Right atrium auricular region (tissue), 2 donors: ENCODE measurements around the gene CADPS. TPM values are rescaled to one million over a fixed set of nuclear protein-coding genes. Genes with fewer than 3 reads are reported as not detected.

ENCODE experiments used
- DNase-seq: peaks from one replicate; pipeline ENCODE4 v3.0.0-alpha.2; 2019; ENCODE audit warnings: low spot score
- H3K27ac ChIP-seq, 2 donors: fragments of 200-600 bp; sonication (generic); 1 replicate in 1 of 2; 2 replicates in 1 of 2; pipeline ENCODE4 v1.5.1; 2016 to 2019
- H3K27me3 ChIP-seq, 2 donors: fragments of 200-600 bp; sonication (generic); one replicate each; pipeline versions ENCODE4 v1.5.1 to v1.6.0; 2017 to 2019
- H3K36me3 ChIP-seq: fragments of 200-600 bp; sonication (generic); one replicate; pipeline ENCODE4 v1.5.1; 2016
- H3K4me1 ChIP-seq, 2 donors: fragments of 200-600 bp; sonication (generic); one replicate each; pipeline versions ENCODE4 v1.5.1 to v1.6.0; 2017 to 2019
- H3K4me3 ChIP-seq, 2 donors: fragments of 200-600 bp; sonication (generic); 1 replicate in 1 of 2; 2 replicates in 1 of 2; pipeline ENCODE4 v1.5.1; 2017 to 2019; ENCODE audit warnings: mild to moderate bottlenecking in 1 of 2, moderate library complexity in 1 of 2
- H3K9me3 ChIP-seq, 2 donors: fragments of 200-600 bp; sonication (generic); one replicate each; pipeline ENCODE4 v1.5.1; 2019
- CTCF ChIP-seq, 2 donors: fragments of 200-600 bp; sonication (generic); IDR thresholded peaks; one replicate each; pipeline ENCODE4 v1.5.1; 2019; ENCODE audit warnings: antibody characterized with exemption in 2 of 2
- total RNA-seq, 2 donors: library from RNA; depleted of rRNA; stranded (reverse); fragments of >200 nt; gene quantifications; one replicate each; pipeline ENCODE4 v1.1.0, GENCODE V29; 2016

Gene CADPS
- total RNA-seq, 2 donors from 2014 or later = 16.1 to 48.2 TPM

GRCh38 chr3:62527474-62527873 lies 347.7 kb downstream of the CADPS start:
- no peak for TF ChIP-seq CTCF (IDR thresholded peaks at IDR 0.05)
- Histone ChIP-seq H3K36me3 (no peaks in the 10 kb centered on the region), H3K4me1 (no peaks in the 10 kb centered on the region), H3K4me3 (no peak overlapping the region), H3K27ac (no peak overlapping the region), H3K27me3 (no peaks in the 10 kb centered on the region), H3K9me3 (no peaks in the 10 kb centered on the region)
- no peak for DNase-seq

- no peak for TF ChIP-seq CTCF (IDR thresholded peaks at IDR 0.05)
Observed at GRCh38 chr3:62525281-62525680, 349.9 kb downstream of the CADPS start.

GRCh38 chr3:62523672-62524071 lies 351.5 kb downstream of the CADPS start:
- Histone ChIP-seq H3K9me3 (no peaks in the 10 kb centered on the region), H3K4me1 (no peaks in the 10 kb centered on the region), H3K36me3 (no peaks in the 10 kb centered on the region), H3K27me3 (no peaks in the 10 kb centered on the region), H3K27ac (no peak overlapping the region), H3K4me3 (no peak overlapping the region)
- TF ChIP-seq CTCF (IDR thresholded peaks at IDR 0.05) = no peak
- DNase-seq = no peak

More at GRCh38 chr3:62525281-62525680, 349.9 kb downstream of the CADPS start:
- DNase-seq = no peak
- Histone ChIP-seq H3K4me1 (no peaks in the 10 kb centered on the region), H3K9me3 (no peaks in the 10 kb centered on the region), H3K4me3 (no peak overlapping the region), H3K36me3 (no peaks in the 10 kb centered on the region), H3K27me3 (no peaks in the 10 kb centered on the region), H3K27ac (no peak overlapping the region)

GRCh38 chr3:62521464-62522105 lies 353.6 kb downstream of the CADPS start:
- Histone ChIP-seq H3K4me1 (no peaks in the 10 kb centered on the region), H3K27me3 (no peaks in the 10 kb centered on the region), H3K4me3 (no peak overlapping the region), H3K27ac (no peak overlapping the region), H3K36me3 (no peaks in the 10 kb centered on the region), H3K9me3 (no peaks in the 10 kb centered on the region)
- no peak for TF ChIP-seq CTCF (IDR thresholded peaks at IDR 0.05)
- no peak for DNase-seq

GRCh38 chr3:62503516-62503915 lies 371.7 kb downstream of the CADPS start:
- no peak for TF ChIP-seq CTCF (IDR thresholded peaks at IDR 0.05)

More at GRCh38 chr3:62503516-62503915, 371.7 kb downstream of the CADPS start:
- H3K36me3 ChIP-seq = no peaks in the 10 kb centered on the region
- H3K27ac ChIP-seq = no peak overlapping the region
- H3K27me3 ChIP-seq = no peaks in the 10 kb centered on the region
- no peak for DNase-seq
- no peaks in the 10 kb centered on the region for H3K4me1 ChIP-seq
- H3K9me3 ChIP-seq = no peaks in the 10 kb centered on the region
- no peak overlapping the region for H3K4me3 ChIP-seq
